ENCODE measurements around the gene DYSF. TPM values are rescaled to one million over a fixed set of nuclear protein-coding genes. Genes with fewer than 3 reads are reported as not detected.

Gene DYSF
- total RNA-seq, 1 experiment from 2014 or later, result 0.24 TPM

DNA sequence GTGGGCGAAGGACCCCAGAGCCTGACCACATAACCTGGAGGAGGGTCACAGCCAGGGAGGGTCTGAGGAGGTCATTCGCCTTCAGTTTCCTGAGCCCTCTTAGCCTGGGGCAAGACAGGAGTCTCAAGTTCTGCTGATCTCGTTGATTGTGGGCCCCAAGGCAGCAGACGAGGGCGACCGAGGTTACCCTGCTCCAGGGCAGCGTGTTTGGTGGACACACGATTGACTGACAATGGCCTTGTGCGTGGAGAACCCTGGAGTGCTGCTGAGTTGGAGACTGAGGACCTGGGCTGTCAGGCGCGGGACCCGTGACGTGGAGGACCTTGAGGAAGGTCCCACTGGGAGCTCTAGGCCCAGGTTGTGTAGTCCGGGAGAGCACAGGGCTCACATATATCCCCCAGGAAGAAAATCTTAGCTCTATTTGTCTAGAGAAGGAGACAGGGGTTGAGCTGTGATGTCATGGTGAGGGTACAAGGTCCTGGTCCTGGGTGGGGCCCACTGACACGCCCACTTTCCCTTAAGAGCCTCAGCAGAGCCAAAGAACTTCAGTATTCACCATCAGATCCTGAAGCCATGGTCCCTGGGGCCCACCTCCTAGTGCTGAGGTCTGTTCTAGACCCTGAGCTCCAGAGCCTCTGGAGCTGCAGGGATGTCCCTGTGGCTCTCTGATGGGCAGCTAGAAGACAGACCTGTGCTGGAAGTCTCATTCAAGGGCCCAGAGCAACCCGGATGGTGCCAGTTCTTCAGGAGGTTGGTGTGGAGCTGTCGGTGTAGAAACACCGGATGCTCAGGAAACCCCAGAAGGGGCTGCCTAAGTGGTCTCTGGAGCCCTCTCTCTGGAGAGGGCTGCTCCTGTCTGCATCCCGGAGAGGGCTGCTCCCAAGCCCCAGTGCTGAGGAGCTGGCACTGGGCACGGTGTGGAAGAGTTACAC lies 53.1 kb downstream of the DYSF start:
- H3K27me3 ChIP-seq (replicated peaks; ENCODE audit: insufficient read depth, low read depth, low read length, poor library complexity), result no peaks in the 10 kb centered on the region
- no TSS peak for BruUV-seq (replicated peaks)
- no peak for TF ChIP-seq CTCF (conservative IDR thresholded peaks at IDR 0.05; ENCODE audit: low read depth, low read length)
- no peak for TF ChIP-seq EZH2 (IDR thresholded peaks at IDR 0.05; ENCODE audit: borderline replicate concordance, low read depth, low read length, poor library complexity, severe bottlenecking)
- H3K4me3 ChIP-seq (ENCODE audit: low read depth, low read length, poor library complexity, severe bottlenecking), result no peak overlapping the region
- DNase-seq (ENCODE audit: low spot score), result no peak
- H3K4me1 ChIP-seq (ENCODE audit: insufficient read depth, low read length, poor library complexity, severe bottlenecking), result no peaks in the 10 kb centered on the region
- intact Hi-C loops (cut with micrococcal nuclease; ENCODE audit: unreplicated experiment), result no loop called here
- no peaks in the 10 kb centered on the region for H3K9me3 ChIP-seq (ENCODE audit: low read depth, low read length, poor library complexity, severe bottlenecking)
- H3K27ac ChIP-seq (ENCODE audit: low read depth, low read length, poor library complexity, severe bottlenecking), result no peak overlapping the region
- POLR2A ChIA-PET (ENCODE audit: low non-redundant PET), result no interaction called here
- H3K36me3 ChIP-seq (ENCODE audit: insufficient read depth, low read length, poor library complexity, severe bottlenecking), result no peaks in the 10 kb centered on the region
- CTCF ChIA-PET, result interaction anchor here (0.8 kb wide), 1 partner anchor 207 kb away, joined by 6 read pairs; no protein-coding TSS in a partner anchor

DNA sequence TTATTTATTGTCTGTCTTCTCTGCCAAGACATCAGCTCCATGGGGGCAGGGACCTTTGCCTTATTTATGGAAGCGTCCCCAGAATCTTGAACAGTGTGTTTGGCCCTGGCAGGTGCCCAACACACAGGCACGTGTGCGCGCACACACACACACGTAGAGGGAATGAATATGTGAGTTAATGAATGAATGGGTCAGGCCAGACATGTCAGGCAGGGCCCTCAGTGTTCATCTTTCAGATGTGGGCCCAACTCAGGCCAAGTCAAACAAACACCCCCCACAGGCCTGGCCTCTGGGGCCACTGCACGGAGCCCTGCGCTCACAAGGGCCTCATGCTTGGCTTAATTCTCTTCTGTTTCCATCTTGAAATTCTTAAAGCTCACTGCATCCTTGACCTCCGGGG lies 54.1 kb downstream of the DYSF start:
- no peaks in the 10 kb centered on the region for H3K27me3 ChIP-seq (replicated peaks; ENCODE audit: insufficient read depth, low read depth, low read length, poor library complexity)
- H3K9me3 ChIP-seq (ENCODE audit: low read depth, low read length, poor library complexity, severe bottlenecking), result no peaks in the 10 kb centered on the region
- ChIA-PET CTCF (no interaction called here), POLR2A (ENCODE audit: low non-redundant PET) (no interaction called here)
- BruUV-seq (replicated peaks), result no TSS peak
- intact Hi-C loops (cut with micrococcal nuclease; ENCODE audit: unreplicated experiment), result no loop called here
- DNase-seq (ENCODE audit: low spot score), result no peak
- no peaks in the 10 kb centered on the region for H3K4me1 ChIP-seq (ENCODE audit: insufficient read depth, low read length, poor library complexity, severe bottlenecking)
- no peaks in the 10 kb centered on the region for H3K36me3 ChIP-seq (ENCODE audit: insufficient read depth, low read length, poor library complexity, severe bottlenecking)
- H3K27ac ChIP-seq (ENCODE audit: low read depth, low read length, poor library complexity, severe bottlenecking), result no peak overlapping the region
- no peak overlapping the region for H3K4me3 ChIP-seq (ENCODE audit: low read depth, low read length, poor library complexity, severe bottlenecking)
- TF ChIP-seq EZH2 (IDR thresholded peaks at IDR 0.05; ENCODE audit: borderline replicate concordance, low read depth, low read length, poor library complexity, severe bottlenecking) (no peak), CTCF (conservative IDR thresholded peaks at IDR 0.05; ENCODE audit: low read depth, low read length) (no peak)

DNA sequence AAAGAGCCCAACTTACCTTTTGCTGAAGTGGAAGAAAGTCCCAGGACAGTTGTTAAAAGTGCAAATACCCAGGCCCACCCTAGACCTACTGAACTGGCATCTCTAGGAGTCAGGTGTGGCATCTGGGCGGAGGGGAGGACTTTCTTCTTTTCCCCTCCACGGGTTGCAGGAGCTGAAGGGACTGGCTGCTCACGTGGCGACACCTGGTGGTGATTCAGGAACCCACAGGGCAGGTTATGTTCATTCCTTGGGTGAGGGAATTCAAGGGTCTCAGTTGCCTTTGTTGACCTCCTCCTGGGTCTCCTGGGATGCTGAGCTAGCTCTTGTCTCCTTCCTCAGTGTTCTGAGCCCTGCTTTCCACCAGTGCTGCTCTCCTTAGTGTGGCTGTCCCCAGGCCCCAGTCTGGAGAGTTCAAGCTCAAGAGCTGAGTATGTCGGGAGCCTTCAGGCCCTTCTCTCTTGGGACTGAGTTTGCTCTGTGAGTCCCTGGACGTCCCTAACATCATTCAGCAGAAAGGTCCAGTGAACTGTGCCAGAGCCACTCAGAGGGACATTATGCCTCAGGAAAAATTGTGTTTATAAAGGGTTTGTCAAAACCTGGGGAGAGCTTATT lies 56.9 kb downstream of the DYSF start:
- DNase-seq (ENCODE audit: low spot score), result peak; percentile 63
- no TSS peak for BruUV-seq (replicated peaks)
- Histone ChIP-seq H3K27me3 (replicated peaks; ENCODE audit: insufficient read depth, low read depth, low read length, poor library complexity) (peaks cover 7% of the 10 kb centered on the region), H3K4me1 (ENCODE audit: insufficient read depth, low read length, poor library complexity, severe bottlenecking) (no peaks in the 10 kb centered on the region), H3K4me3 (ENCODE audit: low read depth, low read length, poor library complexity, severe bottlenecking) (no peak overlapping the region), H3K9me3 (ENCODE audit: low read depth, low read length, poor library complexity, severe bottlenecking) (no peaks in the 10 kb centered on the region), H3K27ac (ENCODE audit: low read depth, low read length, poor library complexity, severe bottlenecking) (no peak overlapping the region), H3K36me3 (ENCODE audit: insufficient read depth, low read length, poor library complexity, severe bottlenecking) (no peaks in the 10 kb centered on the region)
- intact Hi-C loops (cut with micrococcal nuclease; ENCODE audit: unreplicated experiment), result loop anchor here (1.0 kb wide), 3 partner anchors 49 to 353 kb away; no protein-coding TSS in a partner anchor
- ChIA-PET CTCF (interaction anchor here (0.6 to 3.2 kb wide), 4 partner anchors 50 to 286 kb away, joined by 3 to 67 read pairs (median 10); no protein-coding TSS in a partner anchor), POLR2A (ENCODE audit: low non-redundant PET) (no interaction called here)
- TF ChIP-seq CTCF (conservative IDR thresholded peaks at IDR 0.05; ENCODE audit: low read depth, low read length), result peak; percentile 86
- TF ChIP-seq EZH2 (IDR thresholded peaks at IDR 0.05; ENCODE audit: borderline replicate concordance, low read depth, low read length, poor library complexity, severe bottlenecking), result no peak
